ENCODE results near the gene SEPTIN3.
A peak's percentile ranks its signal among the peaks of the same experiment; 100 is the strongest.

SEPTIN3 gene

DNA sequence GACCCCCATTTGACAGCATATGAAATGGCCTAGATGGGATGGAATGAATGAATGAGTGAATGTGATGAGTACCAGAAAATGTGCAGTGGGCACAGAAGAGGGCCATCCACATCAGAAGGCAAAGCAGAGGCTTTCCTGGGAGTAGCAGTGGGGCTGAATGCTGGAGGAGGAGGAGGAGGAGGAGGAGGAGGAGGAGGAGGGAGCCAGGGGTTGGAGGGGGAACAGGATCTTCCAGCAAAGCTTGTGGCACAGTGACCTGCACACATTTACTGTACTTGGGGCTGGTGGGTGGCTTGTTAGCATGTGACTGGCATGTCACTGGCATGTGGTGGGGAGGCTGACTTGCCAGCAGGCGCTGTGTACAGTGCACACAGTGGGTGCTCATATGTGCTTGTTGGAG, 9.5 kb downstream of the SEPTIN3 start:
- Mint-ChIP-seq H3K27ac (no peak overlapping the region), H3K36me3 (ENCODE audit: low read depth) (no peaks in the 10 kb centered on the region), H3K4me1 (ENCODE audit: low read depth) (peaks cover 13% of the 10 kb centered on the region), H3K9me3 (no peaks in the 10 kb centered on the region), H3K4me3 (no peak overlapping the region), H3K27me3 (peaks cover 44% of the 10 kb centered on the region)
- DNase-seq, result no peak

GRCh38 chr22:41979423-41980250, 10.4 kb downstream of the SEPTIN3 start:
- no peak for DNase-seq
- Mint-ChIP-seq H3K9me3 (no peaks in the 10 kb centered on the region), H3K36me3 (ENCODE audit: low read depth) (no peaks in the 10 kb centered on the region), H3K27me3 (peaks cover 39% of the 10 kb centered on the region), H3K4me3 (no peak overlapping the region), H3K27ac (no peak overlapping the region), H3K4me1 (ENCODE audit: low read depth) (peaks cover 12% of the 10 kb centered on the region)

- H3K4me1 Mint-ChIP-seq (ENCODE audit: low read depth), result no peaks in the 10 kb centered on the region
- no peak overlapping the region for H3K27ac Mint-ChIP-seq
- no peak for DNase-seq
- H3K4me3 Mint-ChIP-seq, result no peak overlapping the region
- H3K9me3 Mint-ChIP-seq, result no peaks in the 10 kb centered on the region
- peaks cover 12% of the 10 kb centered on the region for H3K27me3 Mint-ChIP-seq
- H3K36me3 Mint-ChIP-seq (ENCODE audit: low read depth), result no peaks in the 10 kb centered on the region
Measured at GRCh38 chr22:41982865-41983264, 13.6 kb downstream of the SEPTIN3 start.

- Mint-ChIP-seq H3K4me3 (no peak overlapping the region), H3K4me1 (ENCODE audit: low read depth) (no peaks in the 10 kb centered on the region), H3K27me3 (peaks cover 5% of the 10 kb centered on the region), H3K36me3 (ENCODE audit: low read depth) (no peaks in the 10 kb centered on the region), H3K9me3 (no peaks in the 10 kb centered on the region), H3K27ac (no peak overlapping the region)
- DNase-seq, result no peak
Measured at GRCh38 chr22:41983513-41984405, 14.5 kb downstream of the SEPTIN3 start.

DNA sequence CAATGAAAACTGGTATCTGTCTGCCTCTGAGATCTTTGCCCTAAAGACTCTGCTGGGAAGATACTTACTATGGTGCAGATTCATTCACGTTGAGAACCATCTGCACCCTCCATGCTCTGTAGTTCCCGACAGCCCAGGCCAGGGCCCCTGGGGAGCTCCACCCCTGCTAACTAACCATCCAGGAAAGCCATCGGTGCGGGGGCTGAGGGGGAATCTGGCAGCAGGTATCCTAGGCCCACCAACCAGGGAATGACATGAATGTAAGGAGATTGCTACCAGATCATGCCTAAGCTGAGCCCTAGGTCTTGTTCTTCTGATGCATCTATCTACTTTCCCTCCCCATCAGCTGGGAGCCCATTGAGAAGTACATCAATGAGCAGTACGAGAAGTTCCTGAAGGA, 18.0 kb downstream of the SEPTIN3 start:
- H3K9me3 Mint-ChIP-seq, result no peaks in the 10 kb centered on the region
- H3K4me1 Mint-ChIP-seq (ENCODE audit: low read depth), result no peaks in the 10 kb centered on the region
- H3K4me3 Mint-ChIP-seq, result no peak overlapping the region
- H3K36me3 Mint-ChIP-seq (ENCODE audit: low read depth), result no peaks in the 10 kb centered on the region
- no peaks in the 10 kb centered on the region for H3K27me3 Mint-ChIP-seq
- no peak for DNase-seq
- H3K27ac Mint-ChIP-seq, result no peak overlapping the region

DNA sequence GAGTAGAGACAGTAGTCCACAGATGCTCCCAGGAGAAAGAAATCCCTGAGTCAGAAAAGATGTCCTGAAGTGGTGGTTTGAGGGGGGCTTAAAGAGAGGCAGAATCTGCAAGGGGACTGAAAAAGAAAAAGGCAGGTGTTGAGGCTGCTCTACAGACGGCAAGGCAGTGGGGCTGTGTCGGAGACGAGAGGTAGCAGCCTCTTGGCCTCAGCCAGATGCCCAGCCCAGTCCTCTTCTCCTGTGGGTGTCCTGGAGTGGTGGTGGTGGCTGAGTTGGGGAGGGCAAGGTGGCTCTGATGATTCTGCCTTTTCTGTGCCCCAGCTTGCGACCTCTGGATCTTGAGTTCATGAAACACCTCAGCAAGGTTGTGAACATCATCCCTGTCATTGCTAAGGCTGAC, 20.0 kb downstream of the SEPTIN3 start:
- Mint-ChIP-seq H3K4me1 (ENCODE audit: low read depth) (no peaks in the 10 kb centered on the region), H3K27ac (no peak overlapping the region), H3K9me3 (no peaks in the 10 kb centered on the region), H3K36me3 (ENCODE audit: low read depth) (no peaks in the 10 kb centered on the region), H3K4me3 (no peak overlapping the region), H3K27me3 (no peaks in the 10 kb centered on the region)
- DNase-seq, result no peak

DNA sequence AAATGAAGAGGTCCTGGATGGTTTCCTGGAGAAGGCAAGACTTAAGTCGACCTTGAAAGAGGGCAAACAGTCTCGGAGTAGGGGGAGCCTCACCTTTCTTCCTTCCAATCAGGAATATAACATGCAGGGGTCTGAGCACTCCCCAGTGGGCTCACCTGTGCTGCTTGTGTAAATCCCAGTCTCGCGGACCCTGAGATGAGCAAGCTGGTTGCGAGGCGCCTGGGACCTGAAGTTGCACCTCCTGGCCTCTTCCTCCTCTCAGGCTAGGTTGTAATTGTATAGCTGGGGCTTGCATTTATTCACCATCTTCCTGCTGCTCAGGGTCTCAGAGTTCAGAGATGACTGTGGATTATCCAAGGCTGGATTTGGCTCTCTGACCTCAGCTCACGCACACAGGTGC, 21.9 kb downstream of the SEPTIN3 start:
- Mint-ChIP-seq H3K36me3 (ENCODE audit: low read depth) (no peaks in the 10 kb centered on the region), H3K27ac (no peak overlapping the region), H3K4me3 (no peak overlapping the region), H3K9me3 (no peaks in the 10 kb centered on the region), H3K27me3 (no peaks in the 10 kb centered on the region), H3K4me1 (ENCODE audit: low read depth) (no peaks in the 10 kb centered on the region)
- no peak for DNase-seq

GRCh38 chr22:41992496-41992895, 23.3 kb downstream of the SEPTIN3 start:
- no peaks in the 10 kb centered on the region for H3K4me1 Mint-ChIP-seq (ENCODE audit: low read depth)
- no peak for DNase-seq
- H3K27me3 Mint-ChIP-seq, result no peaks in the 10 kb centered on the region
- no peaks in the 10 kb centered on the region for H3K36me3 Mint-ChIP-seq (ENCODE audit: low read depth)
- H3K9me3 Mint-ChIP-seq, result no peaks in the 10 kb centered on the region
- no peak overlapping the region for H3K27ac Mint-ChIP-seq
- no peak overlapping the region for H3K4me3 Mint-ChIP-seq

DNA sequence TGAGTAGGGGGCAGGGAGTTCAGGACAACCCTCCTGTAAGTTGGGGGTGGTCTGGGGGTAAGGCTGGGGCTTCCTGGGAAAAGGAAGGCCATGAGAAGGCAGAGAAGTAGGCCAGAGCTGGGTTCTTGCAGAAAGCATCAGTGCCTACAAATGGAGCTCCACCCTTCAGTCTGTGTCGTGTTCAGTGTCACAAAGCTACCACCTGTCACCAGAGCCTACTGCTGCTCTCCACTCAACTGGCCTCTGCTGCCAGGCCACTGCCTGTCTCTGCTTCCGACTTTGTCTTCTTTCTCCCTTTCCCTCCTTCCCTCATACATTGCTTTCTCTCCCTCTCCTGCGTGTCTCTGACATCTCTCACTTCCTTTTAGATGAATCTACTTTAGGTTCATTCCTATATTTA, 26.0 kb downstream of the SEPTIN3 start:
- Mint-ChIP-seq H3K4me3 (no peak overlapping the region), H3K27me3 (no peaks in the 10 kb centered on the region), H3K9me3 (peaks cover 8% of the 10 kb centered on the region), H3K27ac (no peak overlapping the region), H3K4me1 (ENCODE audit: low read depth) (peaks cover 21% of the 10 kb centered on the region), H3K36me3 (ENCODE audit: low read depth) (peaks cover 3% of the 10 kb centered on the region)
- no peak for DNase-seq

GRCh38 chr22:41996826-41997225, 27.6 kb downstream of the SEPTIN3 start:
- peaks cover 12% of the 10 kb centered on the region for H3K36me3 Mint-ChIP-seq (ENCODE audit: low read depth)
- H3K4me3 Mint-ChIP-seq, result no peak overlapping the region
- no peak for DNase-seq
- H3K27ac Mint-ChIP-seq, result no peak overlapping the region
- peaks cover 21% of the 10 kb centered on the region for H3K4me1 Mint-ChIP-seq (ENCODE audit: low read depth)
- H3K9me3 Mint-ChIP-seq, result peaks cover 17% of the 10 kb centered on the region
- no peaks in the 10 kb centered on the region for H3K27me3 Mint-ChIP-seq

GRCh38 chr22:41998361-41999261, 29.4 kb downstream of the SEPTIN3 start, which contains the start of gene WBP2NL:
Gene WBP2NL (plus strand): TSS chr22:41998788. CDS start chr22:41998819, 31 bp downstream.
- H3K9me3 Mint-ChIP-seq, result peaks cover 20% of the 10 kb centered on the region
- peak within 1 kb of the TSS; percentile 83 for H3K4me3 Mint-ChIP-seq
- peak; percentile 93 for DNase-seq
- H3K4me1 Mint-ChIP-seq (ENCODE audit: low read depth), result peaks cover 21% of the 10 kb centered on the region
- H3K27me3 Mint-ChIP-seq, result no peaks in the 10 kb centered on the region
- H3K36me3 Mint-ChIP-seq (ENCODE audit: low read depth), result peaks cover 14% of the 10 kb centered on the region
- H3K27ac Mint-ChIP-seq, result peak within 1 kb of the TSS; percentile 94

DNA sequence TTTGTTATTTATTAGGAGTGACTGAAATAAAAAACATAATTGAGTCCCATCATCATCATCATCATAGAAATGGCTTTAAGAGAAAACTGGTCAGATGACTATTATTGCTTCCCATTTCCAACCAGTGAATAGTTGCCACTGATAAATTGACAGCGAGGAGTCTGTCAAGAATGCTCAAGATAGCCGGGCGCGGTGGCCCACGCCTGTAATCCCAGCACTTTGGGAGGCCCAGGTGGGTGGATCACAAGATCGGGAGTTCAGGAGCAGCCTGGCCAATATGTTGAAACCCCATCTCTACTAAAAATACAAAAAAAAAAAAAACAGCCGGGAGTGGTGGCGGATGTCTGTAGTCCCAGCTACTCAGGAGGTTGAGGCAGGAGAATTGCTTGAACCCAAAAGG, 31.2 kb downstream of the SEPTIN3 start:
- H3K9me3 Mint-ChIP-seq, result peaks cover 24% of the 10 kb centered on the region
- no peak for DNase-seq
- H3K36me3 Mint-ChIP-seq (ENCODE audit: low read depth), result peaks cover 14% of the 10 kb centered on the region
- no peak overlapping the region for H3K27ac Mint-ChIP-seq
- no peaks in the 10 kb centered on the region for H3K27me3 Mint-ChIP-seq
- H3K4me3 Mint-ChIP-seq, result no peak overlapping the region
- H3K4me1 Mint-ChIP-seq (ENCODE audit: low read depth), result peaks cover 22% of the 10 kb centered on the region

DNA sequence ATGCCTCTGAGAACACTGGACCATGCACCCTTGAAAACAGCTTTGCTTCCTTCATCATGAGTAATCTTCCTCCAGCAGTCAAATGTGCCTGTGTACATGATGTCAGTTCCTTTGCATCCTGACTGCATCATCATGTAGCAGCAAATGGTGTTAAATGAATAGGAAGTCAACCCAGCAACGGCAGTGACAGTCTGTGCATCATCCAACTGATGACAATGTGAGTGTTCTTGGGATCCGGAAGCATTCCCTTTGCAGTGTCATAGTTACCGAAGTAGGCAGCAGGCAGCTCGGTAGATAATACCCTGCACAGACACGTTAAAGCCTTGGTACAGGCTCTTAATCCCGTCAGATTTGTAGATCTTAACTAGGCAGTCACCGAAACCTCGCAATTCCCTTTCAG, 31.9 kb downstream of the SEPTIN3 start:
- H3K9me3 Mint-ChIP-seq, result peaks cover 27% of the 10 kb centered on the region
- no peak for DNase-seq
- H3K4me3 Mint-ChIP-seq, result no peak overlapping the region
- H3K36me3 Mint-ChIP-seq (ENCODE audit: low read depth), result peaks cover 14% of the 10 kb centered on the region
- H3K27ac Mint-ChIP-seq, result no peak overlapping the region
- H3K27me3 Mint-ChIP-seq, result no peaks in the 10 kb centered on the region
- H3K4me1 Mint-ChIP-seq (ENCODE audit: low read depth), result peaks cover 24% of the 10 kb centered on the region

- peaks cover 27% of the 10 kb centered on the region for H3K9me3 Mint-ChIP-seq
- H3K27me3 Mint-ChIP-seq, result no peaks in the 10 kb centered on the region
- peaks cover 14% of the 10 kb centered on the region for H3K36me3 Mint-ChIP-seq (ENCODE audit: low read depth)
- no peak overlapping the region for H3K4me3 Mint-ChIP-seq
- DNase-seq, result no peak
- H3K4me1 Mint-ChIP-seq (ENCODE audit: low read depth), result peaks cover 24% of the 10 kb centered on the region
- no peak overlapping the region for H3K27ac Mint-ChIP-seq
Measured at GRCh38 chr22:42001706-42002105, 32.5 kb downstream of the SEPTIN3 start.

All from activated T-cell treated with anti-CD3 and anti-CD28 coated beads, Interleukin-2, amount 50 U/mL, for 24 hours (primary cell).